Measurements from ENCODE around the gene TMA7.

DNA sequence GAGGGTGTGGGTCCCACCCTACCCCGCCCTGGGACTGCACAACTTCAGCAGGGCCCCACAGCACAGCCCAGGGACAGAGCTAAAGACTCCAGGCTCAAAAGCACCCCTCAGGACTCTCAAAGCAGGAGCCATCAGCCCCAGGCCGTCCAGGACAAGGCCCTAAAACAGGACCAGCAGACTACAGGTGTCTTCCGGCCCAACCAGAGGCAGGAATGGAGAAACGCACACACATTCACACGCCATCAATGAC lies 32.5 kb downstream of the TMA7 start:
- TF ChIP-seq, protein P1, sequence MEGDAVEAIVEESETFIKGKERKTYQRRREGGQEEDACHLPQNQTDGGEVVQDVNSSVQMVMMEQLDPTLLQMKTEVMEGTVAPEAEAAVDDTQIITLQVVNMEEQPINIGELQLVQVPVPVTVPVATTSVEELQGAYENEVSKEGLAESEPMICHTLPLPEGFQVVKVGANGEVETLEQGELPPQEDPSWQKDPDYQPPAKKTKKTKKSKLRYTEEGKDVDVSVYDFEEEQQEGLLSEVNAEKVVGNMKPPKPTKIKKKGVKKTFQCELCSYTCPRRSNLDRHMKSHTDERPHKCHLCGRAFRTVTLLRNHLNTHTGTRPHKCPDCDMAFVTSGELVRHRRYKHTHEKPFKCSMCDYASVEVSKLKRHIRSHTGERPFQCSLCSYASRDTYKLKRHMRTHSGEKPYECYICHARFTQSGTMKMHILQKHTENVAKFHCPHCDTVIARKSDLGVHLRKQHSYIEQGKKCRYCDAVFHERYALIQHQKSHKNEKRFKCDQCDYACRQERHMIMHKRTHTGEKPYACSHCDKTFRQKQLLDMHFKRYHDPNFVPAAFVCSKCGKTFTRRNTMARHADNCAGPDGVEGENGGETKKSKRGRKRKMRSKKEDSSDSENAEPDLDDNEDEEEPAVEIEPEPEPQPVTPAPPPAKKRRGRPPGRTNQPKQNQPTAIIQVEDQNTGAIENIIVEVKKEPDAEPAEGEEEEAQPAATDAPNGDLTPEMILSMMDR (IDR thresholded peaks at IDR 0.05) = no peak
- TF ChIP-seq EZH2 (IDR thresholded peaks at IDR 0.05) (no peak), EZH2phosphoT487 (IDR thresholded peaks at IDR 0.05) (no peak)

Data from neural progenitor cell (in vitro differentiated cells).